OCI-LY3 (cell line): ENCODE measurements around the gene GRAP.

Experiments used
- EZH2phosphoT487 ChIP-seq: fragments of 200-600 bp; shearing (Covaris generic); IDR thresholded peaks from 2 replicates; pipeline ENCODE4 v1.6.1; 2018; ENCODE audit warnings: antibody characterized with exemption, mixed run types, low read depth
- TF ChIP-seq, protein P1 (sequence below): fragments of 200-600, 300-600 bp; sonication (generic); IDR thresholded peaks from 2 replicates; pipeline ENCODE4 v1.5.1; 2014; ENCODE audit warnings: antibody characterized with exemption, low read length, low read depth

- TF ChIP-seq, protein P1, sequence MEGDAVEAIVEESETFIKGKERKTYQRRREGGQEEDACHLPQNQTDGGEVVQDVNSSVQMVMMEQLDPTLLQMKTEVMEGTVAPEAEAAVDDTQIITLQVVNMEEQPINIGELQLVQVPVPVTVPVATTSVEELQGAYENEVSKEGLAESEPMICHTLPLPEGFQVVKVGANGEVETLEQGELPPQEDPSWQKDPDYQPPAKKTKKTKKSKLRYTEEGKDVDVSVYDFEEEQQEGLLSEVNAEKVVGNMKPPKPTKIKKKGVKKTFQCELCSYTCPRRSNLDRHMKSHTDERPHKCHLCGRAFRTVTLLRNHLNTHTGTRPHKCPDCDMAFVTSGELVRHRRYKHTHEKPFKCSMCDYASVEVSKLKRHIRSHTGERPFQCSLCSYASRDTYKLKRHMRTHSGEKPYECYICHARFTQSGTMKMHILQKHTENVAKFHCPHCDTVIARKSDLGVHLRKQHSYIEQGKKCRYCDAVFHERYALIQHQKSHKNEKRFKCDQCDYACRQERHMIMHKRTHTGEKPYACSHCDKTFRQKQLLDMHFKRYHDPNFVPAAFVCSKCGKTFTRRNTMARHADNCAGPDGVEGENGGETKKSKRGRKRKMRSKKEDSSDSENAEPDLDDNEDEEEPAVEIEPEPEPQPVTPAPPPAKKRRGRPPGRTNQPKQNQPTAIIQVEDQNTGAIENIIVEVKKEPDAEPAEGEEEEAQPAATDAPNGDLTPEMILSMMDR = no peak
- TF ChIP-seq EZH2phosphoT487 = no peak
These were observed 29.9 kb downstream of the GRAP start for GRCh38 chr17:19016881-19017280.
